Lung (tissue), 12 donors: ENCODE results near the gene PRELP. TPM values are rescaled to one million over a fixed set of nuclear protein-coding genes. Genes with fewer than 3 reads are reported as not detected.

ENCODE experiments used
- ATAC-seq: fragments of 200-7000 bp; cut with Tn5 transposase; one replicate; pipeline ENCODE4 v1.9.1; 2020; ENCODE audit warnings: moderate number of reproducible peaks; ENCODE audit not compliant: insufficient read depth, low FRiP score
- DNase-seq, 3 donors: peaks; one replicate each; pipeline ENCODE4 v3.0.0-alpha.2; 2013 to 2017
- H3K27ac ChIP-seq, 2 donors: one replicate each; pipeline ENCODE4 v1.5.1; 2013; ENCODE audit warnings: mild to moderate bottlenecking in 2 of 2, moderate library complexity in 2 of 2, control low read depth in 1 of 2, inconsistent platforms in 1 of 2, low read depth in 1 of 2, low read length in 1 of 2
- H3K27me3 ChIP-seq, 3 donors: one replicate each; pipeline ENCODE4 v1.5.1; 2013; ENCODE audit warnings: low read length in 2 of 3; ENCODE audit not compliant: control insufficient read depth in 3 of 3, insufficient read depth in 3 of 3
- H3K36me3 ChIP-seq, 4 donors: one replicate each; pipeline ENCODE4 v1.5.1; 2013; ENCODE audit warnings: low read length in 4 of 4, mild to moderate bottlenecking in 1 of 4, moderate library complexity in 1 of 4; ENCODE audit not compliant: control insufficient read depth in 4 of 4, insufficient read depth in 4 of 4
- H3K4me1 ChIP-seq, 5 donors: one replicate each; pipeline ENCODE4 v1.5.1; 2013; ENCODE audit warnings: low read length in 5 of 5, mild to moderate bottlenecking in 2 of 5, moderate library complexity in 1 of 5; ENCODE audit not compliant: control insufficient read depth in 5 of 5, insufficient read depth in 5 of 5
- H3K4me3 ChIP-seq: one replicate; pipeline ENCODE4 v1.5.1; 2013; ENCODE audit warnings: mild to moderate bottlenecking, control low read depth, moderate library complexity
- H3K9ac ChIP-seq, 2 donors: one replicate each; pipeline ENCODE4 v1.5.1; 2013; ENCODE audit warnings: low read length in 2 of 2, control low read depth in 1 of 2; ENCODE audit not compliant: insufficient read depth in 1 of 2
- H3K9me3 ChIP-seq, 4 donors: one replicate each; pipeline ENCODE4 v1.5.1; 2013; ENCODE audit warnings: low read length in 3 of 4, mild to moderate bottlenecking in 1 of 4, moderate library complexity in 1 of 4; ENCODE audit not compliant: control insufficient read depth in 4 of 4, insufficient read depth in 3 of 4
- CTCF ChIP-seq: IDR thresholded peaks from 2 replicates; pipeline ENCODE4 v1.5.1; 2012; ENCODE audit warnings: mild to moderate bottlenecking; ENCODE audit errors: control extremely low read depth, extremely low read depth
- WGBS, 2 donors: extraction: QIAGEN DNeasy Blood & Tissue Kit; methylation state at CpG; one replicate each; pipeline ENCODE4 v1.1.7; 2013; 5-methylcytosine and 5-hydroxymethylcytosine counted together
- polyA plus RNA-seq, 2 donors: library from polyadenylated mRNA; stranded (reverse); fragments of 200-250 nt; gene quantifications; one replicate each; pipeline ENCODE4 v1.2.1, GENCODE V29; 2013
- total RNA-seq, 2 donors: library from RNA; depleted of rRNA in 1 of 2; stranded (reverse); fragments of >200 nt in 1 of 2; gene quantifications; one replicate each; pipeline ENCODE4 v1.2.1, GENCODE V29; 2014 to 2021
- donor health status: control.
- donor health status: control.
- donor health status: Bipolar disorder and iron deficiency.
- donor health status: healthy.
- donor health status: DM: yes; HTN: yes; CAD: no.

Gene PRELP
- total and polyA plus RNA-seq, 4 donors, result 2.0 to 26.0 (median 13.6) TPM

DNA sequence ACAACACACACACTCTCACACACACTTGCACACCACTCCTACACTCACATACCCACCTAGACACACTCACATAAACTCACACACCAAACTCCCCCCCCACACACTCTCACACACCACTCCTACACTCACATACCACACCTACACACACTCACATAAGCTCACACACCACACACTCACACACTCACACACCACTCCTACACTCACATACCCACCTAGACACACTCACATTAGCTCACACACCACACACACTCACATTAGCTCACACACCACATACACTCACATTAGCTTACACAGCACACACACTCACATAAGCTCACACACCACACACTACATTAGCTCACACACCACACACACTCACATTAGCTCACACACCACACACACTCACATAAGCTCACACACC lies 51.4 kb downstream of the PRELP start:
- H3K4me3 ChIP-seq, result no peak overlapping the region
- H3K4me1 ChIP-seq, result peaks cover 0 to 5% (median 0%) of the 10 kb centered on the region in 5 donors
- no peaks in the 10 kb centered on the region for H3K27me3 ChIP-seq
- H3K27ac ChIP-seq, result no peak overlapping the region
- DNase-seq (no peak), ATAC-seq (no peak)
- H3K36me3 ChIP-seq, result no peaks in the 10 kb centered on the region
- no peak for TF ChIP-seq CTCF
- H3K9ac ChIP-seq, result no peak overlapping the region
- no peaks in the 10 kb centered on the region for H3K9me3 ChIP-seq

- no peak for TF ChIP-seq CTCF
- H3K27ac ChIP-seq, result no peak overlapping the region
- no peaks in the 10 kb centered on the region for H3K27me3 ChIP-seq
- no peak for DNase-seq
- H3K9me3 ChIP-seq, result no peaks in the 10 kb centered on the region
- no peak overlapping the region for H3K4me3 ChIP-seq
- no peaks in the 10 kb centered on the region for H3K36me3 ChIP-seq
- peaks cover 0 to 5% (median 0%) of the 10 kb centered on the region in 5 donors for H3K4me1 ChIP-seq
- WGBS, 2 donors, result 95 to 97% methylated on average over 3 of the region's 3 CpGs
- no peak overlapping the region for H3K9ac ChIP-seq
- no peak for ATAC-seq
Observed at GRCh38 chr1:203528063-203528462, 52.5 kb downstream of the PRELP start.

- Histone ChIP-seq H3K4me1 (peaks cover 0 to 5% (median 0%) of the 10 kb centered on the region in 5 donors), H3K27ac (no peak overlapping the region), H3K9me3 (no peaks in the 10 kb centered on the region), H3K36me3 (no peaks in the 10 kb centered on the region), H3K4me3 (no peak overlapping the region), H3K9ac (no peak overlapping the region), H3K27me3 (no peaks in the 10 kb centered on the region)
- ATAC-seq, result no peak
- 57 to 76% methylated on average over 6 of the region's 6 CpGs for WGBS, 2 donors
- no peak for TF ChIP-seq CTCF
- DNase-seq, result no peak
Observed at GRCh38 chr1:203528976-203529835, 53.6 kb downstream of the PRELP start.
